Measurements from ENCODE around the gene PGR. TPM values are rescaled to one million over a fixed set of nuclear protein-coding genes. Genes with fewer than 3 reads are reported as not detected.
"Not testable (repeated sequence)": the region's sequence is repeated elsewhere in the genome, so short reads cannot be mapped to it uniquely, and the experiment has no call there.

PGR gene
- total and polyA plus RNA-seq, 2 experiments from 2014 or later = 0.18 TPM; not detected in 1

GRCh38 chr11:101028644-101029043 is 101.0 kb downstream of the PGR start:
- Histone ChIP-seq H3K36me3 (no peaks in the 10 kb centered on the region), H3K27me3 (no peaks in the 10 kb centered on the region), H3K4me1 (ENCODE audit: low read depth) (no peaks in the 10 kb centered on the region), H3K4me3 (no peak overlapping the region), H3K9me3 (ENCODE audit: low read depth) (no peaks in the 10 kb centered on the region), H3K27ac (no peak overlapping the region)
- TF ChIP-seq CTCF (IDR thresholded peaks at IDR 0.05; ENCODE audit: low read depth, low read length) = no peak
- no peak for DNase-seq (ENCODE audit: low read depth in 1 of 2, low spot score in 1 of 2)

DNA sequence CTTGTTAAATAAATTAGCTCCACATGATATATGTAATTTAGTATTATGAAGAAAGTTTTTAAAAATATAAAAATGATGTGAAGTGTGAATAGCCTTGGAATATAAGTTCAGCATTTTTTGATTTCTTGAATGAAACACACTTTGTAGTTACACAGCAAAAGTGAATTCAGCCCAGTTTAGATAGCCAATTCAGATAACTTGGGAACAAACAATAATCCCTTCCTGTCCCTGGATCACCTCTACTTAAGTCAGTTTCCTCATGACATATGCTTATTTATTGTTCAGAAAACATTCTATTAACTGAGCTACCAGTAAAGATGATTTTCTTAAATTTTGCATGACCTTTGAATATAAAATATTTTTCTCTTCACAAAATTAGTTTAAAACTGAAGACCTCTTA is 107.4 kb downstream of the PGR start:
- no peaks in the 10 kb centered on the region for H3K36me3 ChIP-seq
- no peak overlapping the region for H3K27ac ChIP-seq
- no peaks in the 10 kb centered on the region for H3K27me3 ChIP-seq
- no peak for DNase-seq (ENCODE audit: low read depth in 1 of 2, low spot score in 1 of 2)
- no peaks in the 10 kb centered on the region for H3K4me1 ChIP-seq (ENCODE audit: low read depth)
- TF ChIP-seq CTCF (IDR thresholded peaks at IDR 0.05; ENCODE audit: low read depth, low read length) = no peak
- H3K4me3 ChIP-seq = no peak overlapping the region
- no peaks in the 10 kb centered on the region for H3K9me3 ChIP-seq (ENCODE audit: low read depth)

DNA sequence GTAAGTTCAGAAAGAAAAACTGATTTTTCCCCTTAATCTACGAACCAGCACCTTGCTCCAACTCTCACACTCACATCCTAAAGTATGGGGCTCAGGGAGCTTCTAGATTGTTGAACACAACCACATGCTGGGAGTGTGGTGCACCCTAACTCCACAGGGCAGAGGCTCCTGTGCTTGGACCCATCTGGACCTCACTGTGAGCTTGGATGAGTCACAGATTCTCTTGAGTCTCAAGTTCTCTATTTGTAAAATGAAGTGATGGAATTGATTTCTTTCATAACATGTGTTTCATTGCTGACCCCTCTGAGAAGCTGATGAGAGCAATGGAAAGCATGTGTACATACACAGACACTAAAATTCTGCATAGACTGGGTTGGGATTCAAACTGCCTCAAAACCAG is 109.7 kb downstream of the PGR start:
- Histone ChIP-seq H3K36me3 (no peaks in the 10 kb centered on the region), H3K27ac (no peak overlapping the region), H3K9me3 (ENCODE audit: low read depth) (no peaks in the 10 kb centered on the region), H3K4me1 (ENCODE audit: low read depth) (no peaks in the 10 kb centered on the region), H3K27me3 (no peaks in the 10 kb centered on the region), H3K4me3 (no peak overlapping the region)
- no peak for TF ChIP-seq CTCF (IDR thresholded peaks at IDR 0.05; ENCODE audit: low read depth, low read length)
- DNase-seq (ENCODE audit: low read depth in 1 of 2, low spot score in 1 of 2) = no peak

GRCh38 chr11:101014600-101015285 is 114.9 kb downstream of the PGR start:
- Histone ChIP-seq H3K9me3 (ENCODE audit: low read depth) (no peaks in the 10 kb centered on the region), H3K27me3 (no peaks in the 10 kb centered on the region), H3K27ac (no peak overlapping the region), H3K4me1 (ENCODE audit: low read depth) (no peaks in the 10 kb centered on the region), H3K36me3 (no peaks in the 10 kb centered on the region), H3K4me3 (no peak overlapping the region)
- DNase-seq (ENCODE audit: low read depth in 1 of 2, low spot score in 1 of 2) = no peak
- no peak for TF ChIP-seq CTCF (IDR thresholded peaks at IDR 0.05; ENCODE audit: low read depth, low read length)

DNA sequence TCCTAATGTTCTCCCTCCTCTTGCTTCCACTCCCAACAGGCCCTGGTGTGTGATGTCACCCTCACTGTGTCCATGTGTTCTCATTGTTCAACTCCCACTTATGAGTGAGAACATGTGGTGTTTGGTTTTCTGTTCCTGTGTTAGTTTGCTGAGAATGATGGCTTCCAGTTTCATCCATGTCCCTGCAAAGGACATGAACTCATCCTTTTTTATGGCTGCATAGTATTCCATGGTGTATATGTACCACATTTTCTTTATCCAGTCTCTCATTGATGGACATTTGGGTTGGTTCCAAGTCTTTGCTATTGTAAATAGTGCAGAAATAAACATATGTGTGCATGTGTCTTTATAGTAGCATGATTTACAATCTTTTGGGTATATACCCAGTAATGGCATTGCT is 115.9 kb downstream of the PGR start:
- not testable (repeated sequence) for H3K4me3 ChIP-seq; H3K27me3 ChIP-seq; H3K4me1 ChIP-seq (ENCODE audit: low read depth); H3K27ac ChIP-seq; H3K9me3 ChIP-seq (ENCODE audit: low read depth); H3K36me3 ChIP-seq; DNase-seq (ENCODE audit: low read depth in 1 of 2, low spot score in 1 of 2)

DNA sequence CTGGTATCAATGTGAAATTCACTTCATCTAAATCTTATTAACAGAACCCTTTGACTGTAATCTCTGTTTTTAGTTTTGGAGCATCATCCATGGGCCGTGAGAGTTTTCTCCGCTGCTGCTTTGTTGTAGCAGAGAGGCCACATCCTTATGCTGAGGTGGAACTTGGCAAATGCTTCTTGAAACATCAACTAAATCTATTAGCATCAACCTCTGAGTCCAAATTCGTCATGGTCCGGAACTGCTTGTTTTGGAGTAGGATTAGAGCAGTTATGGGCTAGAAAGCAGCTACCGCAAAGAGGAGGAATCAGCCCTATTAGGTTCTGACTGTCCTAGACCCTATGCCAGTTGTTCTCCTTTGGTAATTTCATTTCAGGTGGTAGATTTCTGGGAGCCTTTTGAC is 117.7 kb downstream of the PGR start:
- no peaks in the 10 kb centered on the region for H3K4me1 ChIP-seq (ENCODE audit: low read depth)
- H3K36me3 ChIP-seq = no peaks in the 10 kb centered on the region
- H3K9me3 ChIP-seq (ENCODE audit: low read depth) = no peaks in the 10 kb centered on the region
- no peak for DNase-seq (ENCODE audit: low read depth in 1 of 2, low spot score in 1 of 2)
- no peak for TF ChIP-seq CTCF (IDR thresholded peaks at IDR 0.05; ENCODE audit: low read depth, low read length)
- H3K27ac ChIP-seq = no peak overlapping the region
- no peaks in the 10 kb centered on the region for H3K27me3 ChIP-seq
- H3K4me3 ChIP-seq = no peak overlapping the region
